ENCODE measurements around the gene ZNF761.

DNA sequence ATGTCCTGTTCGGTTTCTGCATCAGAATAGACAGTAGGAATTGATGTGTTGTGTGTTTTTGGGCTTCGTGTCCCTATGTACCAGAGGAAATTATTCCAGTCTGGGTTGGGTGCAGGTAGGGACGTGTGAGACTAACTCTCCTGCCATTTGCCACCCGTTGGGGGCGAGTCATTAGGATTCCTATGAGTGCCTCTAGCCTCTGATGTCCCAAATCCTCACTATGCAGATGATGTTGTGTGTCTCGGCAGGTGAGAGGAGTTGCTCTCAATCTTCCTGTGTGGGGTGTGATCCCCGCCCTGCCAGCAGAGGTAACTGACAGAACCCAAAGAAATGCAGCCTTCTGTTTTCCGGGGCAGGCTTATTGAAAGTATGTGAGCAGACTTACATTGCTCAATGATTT, 74.9 kb downstream of the ZNF761 start:
- TF ChIP-seq CTCF (conservative IDR thresholded peaks at IDR 0.05; ENCODE audit: low read depth, low read length) (no peak), EZH2phosphoT487 (IDR thresholded peaks at IDR 0.05; ENCODE audit: borderline replicate concordance, low read length) (no peak)
